HG03097 (cell line): Measurements from ENCODE around the gene DENND2A.

Experiments
- ATAC-seq: cut with Tn5 transposase; IDR thresholded peaks from one replicate; pipeline ENCODE4 v1.9.1; 2021; ENCODE audit not compliant: unreplicated experiment, low FRiP score

DENND2A gene

GRCh38 chr7:140478246-140479061, 162.2 kb downstream of the DENND2A start:
- peak; percentile 15 for ATAC-seq

DNA sequence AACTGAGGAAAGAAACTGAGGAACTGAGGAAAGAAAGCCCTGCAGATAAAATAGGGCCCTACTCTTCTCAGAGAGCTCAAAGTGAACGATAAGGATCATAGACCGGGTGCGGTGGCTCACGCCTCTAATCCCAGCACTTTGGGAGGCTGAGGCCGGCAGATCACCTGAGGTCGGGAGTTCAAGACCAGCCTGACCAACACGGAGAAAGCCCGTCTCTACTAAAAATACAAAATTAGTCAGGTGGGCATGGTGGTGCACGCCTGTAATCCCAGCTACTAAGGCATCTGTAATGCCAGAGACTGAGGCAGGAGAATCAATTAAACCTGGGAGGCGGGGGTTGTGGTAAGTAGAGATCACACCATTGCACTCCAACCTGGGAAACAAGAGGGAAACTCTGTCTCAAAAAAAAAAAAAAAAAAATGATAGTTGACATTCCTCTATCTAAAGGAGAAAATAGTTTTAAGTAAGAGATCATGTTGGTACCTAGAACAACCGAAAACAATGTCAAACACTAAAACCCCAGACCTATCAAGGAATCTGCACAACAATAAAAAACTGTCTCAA, 163.8 kb downstream of the DENND2A start:
- no peak for ATAC-seq

DNA sequence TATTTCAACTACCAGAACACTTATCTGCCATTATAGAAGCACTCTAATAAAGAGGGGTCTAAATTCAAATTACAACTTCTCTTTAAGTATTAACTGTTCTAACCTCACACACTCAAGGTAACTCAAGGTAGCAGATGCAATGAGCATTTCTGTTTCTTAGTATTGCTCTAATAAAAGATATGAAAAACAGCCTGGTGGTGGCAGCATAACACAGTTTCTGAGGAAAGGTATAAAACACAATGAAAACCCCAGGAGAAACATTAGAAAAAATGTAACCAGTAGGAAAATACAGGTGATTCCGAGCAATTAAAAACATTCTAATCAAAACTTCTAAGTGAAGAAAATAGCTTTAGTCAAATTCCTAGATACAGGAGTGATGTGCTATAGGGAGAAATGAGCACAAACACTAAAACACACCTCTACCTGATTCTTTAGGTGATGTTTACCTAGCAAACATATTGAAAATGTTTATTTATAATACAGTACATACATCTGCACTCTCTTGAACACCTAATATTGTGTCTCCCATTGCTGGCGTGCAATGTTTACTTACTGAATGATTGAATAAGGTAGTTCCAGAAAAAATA, 164.8 kb downstream of the DENND2A start:
- no peak for ATAC-seq
